ENCODE measurements around the gene SMAP2. TPM values are rescaled to one million over a fixed set of nuclear protein-coding genes. Genes with fewer than 3 reads are reported as not detected.

The SMAP2 gene
- total RNA-seq, 4 donors from 2014 or later, result 36.7 to 55.2 (median 45.1) TPM

GRCh38 chr1:40399984-40400704, 26.6 kb downstream of the SMAP2 start:
- TF ChIP-seq CTCF (IDR thresholded peaks at IDR 0.05) (no peak), POLR2A (IDR thresholded peaks at IDR 0.05) (no peak), EP300 (IDR thresholded peaks at IDR 0.05) (peak in 1 of 2 donors; percentile 47)
- no peak for DNase-seq (ENCODE audit: low spot score in 2 of 2)
- H3K27ac ChIP-seq, result peak overlapping the region in 2 of 4 donors; percentile 24 to 56

GRCh38 chr1:40401473-40402201, 28.1 kb downstream of the SMAP2 start:
- H3K36me3 ChIP-seq, result no peaks in the 10 kb centered on the region
- no peaks in the 10 kb centered on the region for H3K27me3 ChIP-seq
- H3K27ac ChIP-seq, result peak overlapping the region in 1 of 4 donors; percentile 11
- peaks cover 0 to 21% (median 6%) of the 10 kb centered on the region in 4 donors for H3K4me1 ChIP-seq
- H3K4me3 ChIP-seq, result no peak overlapping the region
- no peak for DNase-seq (ENCODE audit: low spot score in 2 of 2)
- TF ChIP-seq EP300 (IDR thresholded peaks at IDR 0.05) (no peak), CTCF (IDR thresholded peaks at IDR 0.05) (no peak), POLR2A (IDR thresholded peaks at IDR 0.05) (no peak)
- WGBS, 2 donors, result 74 to 78% methylated on average over 7 of the region's 7 CpGs
- H3K9me3 ChIP-seq, result no peaks in the 10 kb centered on the region

More at GRCh38 chr1:40399984-40400704, 26.6 kb downstream of the SMAP2 start:
- Histone ChIP-seq H3K9me3 (no peaks in the 10 kb centered on the region), H3K27me3 (no peaks in the 10 kb centered on the region), H3K36me3 (no peaks in the 10 kb centered on the region), H3K4me3 (no peak overlapping the region), H3K4me1 (peaks cover 0 to 21% (median 6%) of the 10 kb centered on the region in 4 donors)
- 74 to 78% methylated on average over 4 of the region's 4 CpGs for WGBS, 2 donors

GRCh38 chr1:40404670-40405462, 31.3 kb downstream of the SMAP2 start:
- H3K4me1 ChIP-seq, result peaks cover 0 to 15% (median 4%) of the 10 kb centered on the region in 4 donors
- H3K27ac ChIP-seq, result peak overlapping the region in 2 of 4 donors; percentile 12 to 58
- no peak overlapping the region for H3K4me3 ChIP-seq
- no peak for DNase-seq (ENCODE audit: low spot score in 2 of 2)
- TF ChIP-seq EP300 (IDR thresholded peaks at IDR 0.05), result no peak
- TF ChIP-seq POLR2A (IDR thresholded peaks at IDR 0.05), result no peak
- peak; percentile 71 to 87 (median 81) for TF ChIP-seq CTCF (IDR thresholded peaks at IDR 0.05)
- H3K27me3 ChIP-seq, result no peaks in the 10 kb centered on the region
- H3K36me3 ChIP-seq, result peaks cover 0 to 18% (median 0%) of the 10 kb centered on the region in 3 donors
- whole genome bisulfite sequencing, 2 donors, result 46 to 50% methylated on average over 11 of the region's 11 CpGs
- H3K9me3 ChIP-seq, result no peaks in the 10 kb centered on the region

GRCh38 chr1:40405812-40406211, 32.3 kb downstream of the SMAP2 start:
- H3K9me3 ChIP-seq, result no peaks in the 10 kb centered on the region
- TF ChIP-seq POLR2A (IDR thresholded peaks at IDR 0.05), result no peak
- TF ChIP-seq CTCF (IDR thresholded peaks at IDR 0.05), result no peak
- no peak for TF ChIP-seq EP300 (IDR thresholded peaks at IDR 0.05)
- H3K27ac ChIP-seq, result no peak overlapping the region
- H3K36me3 ChIP-seq, result peaks cover 0 to 24% (median 0%) of the 10 kb centered on the region in 3 donors
- H3K4me3 ChIP-seq, result no peak overlapping the region
- no peaks in the 10 kb centered on the region for H3K27me3 ChIP-seq
- WGBS, 2 donors, result 76% methylated on average over 4 of the region's 4 CpGs
- no peak for DNase-seq (ENCODE audit: low spot score in 2 of 2)
- peaks cover 0 to 15% (median 4%) of the 10 kb centered on the region in 4 donors for H3K4me1 ChIP-seq
